H9 (cell line): ENCODE data around the gene SENP8. TPM values are rescaled to one million over a fixed set of nuclear protein-coding genes. Genes with fewer than 3 reads are reported as not detected.

Source experiments
- DNase-seq: peaks from one replicate; pipeline ENCODE4 v3.0.0-alpha.2; 2017
- H2AFZ ChIP-seq: one replicate; pipeline ENCODE4 v1.6.1; 2013; ENCODE audit warnings: mild to moderate bottlenecking, low read length, control low read depth, moderate library complexity
- H2AK5ac ChIP-seq: 2 replicates; pipeline ENCODE4 v1.6.1; 2013; ENCODE audit warnings: low read length, control low read depth, mixed read lengths; ENCODE audit not compliant: insufficient read length
- H2BK120ac ChIP-seq: one replicate; pipeline ENCODE4 v1.6.1; 2013; ENCODE audit warnings: low read depth, mild to moderate bottlenecking, low read length, control low read depth, inconsistent platforms; ENCODE audit not compliant: poor library complexity, severe bottlenecking
- H2BK12ac ChIP-seq: 2 replicates; pipeline ENCODE4 v1.6.1; 2013; ENCODE audit warnings: low read length, control low read depth, mixed read lengths, low read depth; ENCODE audit not compliant: insufficient read length
- H2BK15ac ChIP-seq: 2 replicates; pipeline ENCODE4 v1.6.1; 2013; ENCODE audit warnings: low read depth, low read length, control low read depth
- H2BK20ac ChIP-seq: one replicate; pipeline ENCODE4 v1.6.1; 2013; ENCODE audit warnings: low read depth, mild to moderate bottlenecking, low read length, control low read depth, inconsistent platforms; ENCODE audit not compliant: poor library complexity, severe bottlenecking
- H2BK5ac ChIP-seq: 2 replicates; pipeline ENCODE4 v1.6.1; 2013; ENCODE audit warnings: low read length, control low read depth, mixed read lengths; ENCODE audit not compliant: insufficient read length
- H3K14ac ChIP-seq: 2 replicates; pipeline ENCODE4 v1.6.1; 2013; ENCODE audit warnings: low read length, control low read depth; ENCODE audit not compliant: insufficient read depth
- H3K18ac ChIP-seq: 2 replicates; pipeline ENCODE4 v1.6.1; 2013; ENCODE audit warnings: low read depth, mild to moderate bottlenecking, mixed read lengths, low read length, control low read depth; ENCODE audit not compliant: insufficient read length
- H3K23ac ChIP-seq: 2 replicates; pipeline ENCODE4 v1.6.1; 2013; ENCODE audit warnings: low read length, control low read depth, mixed read lengths, low read depth; ENCODE audit not compliant: insufficient read length
- H3K23me2 ChIP-seq: 2 replicates; pipeline ENCODE4 v1.6.1; 2013; ENCODE audit warnings: low read depth, mild to moderate bottlenecking, mixed read lengths, low read length, control low read depth; ENCODE audit not compliant: insufficient read length, poor library complexity, severe bottlenecking
- H3K27ac ChIP-seq: 2 replicates; pipeline ENCODE4 v1.5.1; 2013; ENCODE audit warnings: low read length, control low read depth, mixed read lengths, low read depth; ENCODE audit not compliant: insufficient read length
- H3K27me3 ChIP-seq: 2 replicates; pipeline ENCODE4 v1.6.1; 2013; ENCODE audit warnings: low read length, control low read depth, inconsistent platforms; ENCODE audit not compliant: insufficient read depth
- H3K4ac ChIP-seq: 2 replicates; pipeline ENCODE4 v1.6.1; 2013; ENCODE audit warnings: low read depth, mild to moderate bottlenecking, control low read depth, inconsistent platforms, low read length, moderate library complexity
- H3K4me1 ChIP-seq: 2 replicates; pipeline ENCODE4 v1.6.1; 2013; ENCODE audit warnings: low read length, control low read depth, inconsistent platforms; ENCODE audit not compliant: insufficient read depth
- H3K4me2 ChIP-seq: 2 replicates; pipeline ENCODE4 v1.6.1; 2013; ENCODE audit warnings: low read length, control low read depth, mixed read lengths; ENCODE audit not compliant: insufficient read length, insufficient read depth
- H3K56ac ChIP-seq: 2 replicates; pipeline ENCODE4 v1.6.1; 2013; ENCODE audit warnings: low read depth, mild to moderate bottlenecking, mixed read lengths, low read length, control low read depth; ENCODE audit not compliant: insufficient read length
- H3K79me1 ChIP-seq: 2 replicates; pipeline ENCODE4 v1.6.1; 2013; ENCODE audit warnings: low read depth, mild to moderate bottlenecking, moderate library complexity, low read length, control low read depth, inconsistent platforms; ENCODE audit not compliant: insufficient read depth, poor library complexity, severe bottlenecking
- H3K79me2 ChIP-seq: 2 replicates; pipeline ENCODE4 v1.6.1; 2013; ENCODE audit warnings: low read length, control low read depth, inconsistent platforms; ENCODE audit not compliant: insufficient read depth
- H3K9ac ChIP-seq: 2 replicates; pipeline ENCODE4 v1.6.1; 2013; ENCODE audit warnings: low read length, control low read depth, mixed read lengths; ENCODE audit not compliant: insufficient read length; ENCODE audit errors: extremely low read depth
- H3K9me3 ChIP-seq: one replicate; pipeline ENCODE4 v1.6.1; 2013; ENCODE audit warnings: low read depth, low read length, inconsistent platforms; ENCODE audit not compliant: control insufficient read depth
- H3T11ph ChIP-seq: one replicate; pipeline ENCODE4 v1.6.1; 2013; ENCODE audit warnings: mild to moderate bottlenecking, low read length, control low read depth, inconsistent platforms
- H4K20me1 ChIP-seq: one replicate; pipeline ENCODE4 v1.6.1; 2013; ENCODE audit not compliant: control insufficient read depth, insufficient read length, insufficient read depth
- H4K5ac ChIP-seq: 2 replicates; pipeline ENCODE4 v1.6.1; 2013; ENCODE audit warnings: low read depth, mild to moderate bottlenecking, mixed read lengths, low read length, control low read depth; ENCODE audit not compliant: insufficient read length
- H4K8ac ChIP-seq: replicated peaks from 2 replicates; pipeline ENCODE4 v1.6.1; 2013; ENCODE audit warnings: low read length, control low read depth, mixed read lengths, low read depth; ENCODE audit not compliant: insufficient read length
- H4K91ac ChIP-seq: 2 replicates; pipeline ENCODE4 v1.6.1; 2013; ENCODE audit warnings: low read depth, mild to moderate bottlenecking, moderate library complexity, mixed read lengths, low read length, control low read depth; ENCODE audit not compliant: insufficient read length
- H3K27ac Mint-ChIP-seq, 3 experiments: 2 replicates in 2 of 3; 3 replicates in 1 of 3; pipeline ENCODE4 v1.8.0; 2020 to 2021; ENCODE audit warnings: mixed read lengths in 3 of 3, mild to moderate bottlenecking in 1 of 3, moderate library complexity in 1 of 3
- H3K27me3 Mint-ChIP-seq: 2 replicates; pipeline ENCODE4 v1.8.0; 2021; ENCODE audit warnings: low read depth, mild to moderate bottlenecking, moderate library complexity, mixed read lengths
- H3K36me3 Mint-ChIP-seq, 3 experiments: 2 replicates in 2 of 3; 3 replicates in 1 of 3; pipeline ENCODE4 v1.8.0; 2020 to 2021; ENCODE audit warnings: low read depth in 3 of 3, mixed read lengths in 3 of 3; ENCODE audit not compliant: insufficient read depth in 1 of 3
- H3K4me1 Mint-ChIP-seq, 2 experiments: 2 replicates each; pipeline ENCODE4 v1.8.0; 2020; ENCODE audit warnings: mixed read lengths in 2 of 2
- H3K4me3 Mint-ChIP-seq, 2 experiments: 2 replicates in 1 of 2; 3 replicates in 1 of 2; pipeline ENCODE4 v1.8.0; 2020 to 2021; ENCODE audit warnings: mild to moderate bottlenecking in 2 of 2, mixed read lengths in 2 of 2, moderate library complexity in 1 of 2
- H3K9me3 Mint-ChIP-seq, 2 experiments: 2 replicates in 1 of 2; 3 replicates in 1 of 2; pipeline ENCODE4 v1.8.0; 2020; ENCODE audit warnings: mild to moderate bottlenecking in 2 of 2, mixed read lengths in 2 of 2, moderate library complexity in 1 of 2
- WGBS: extraction: QIAGEN DNeasy Blood & Tissue Kit; methylation state at CpG from one replicate; pipeline ENCODE4 v1.1.7; 2013; ENCODE audit warnings: missing lambda C conversion rate, low lambda C conversion rate, mixed read lengths; ENCODE audit not compliant: insufficient read length; ENCODE audit errors: extremely low coverage; 5-methylcytosine and 5-hydroxymethylcytosine counted together
- total RNA-seq: library from RNA; stranded (reverse); gene quantifications from 2 replicates; pipeline ENCODE4 v1.2.1, GENCODE V29; 2021
- TF ChIP-seq, protein P1 (sequence below): fragments of 200-600 bp; sonication (generic); conservative IDR thresholded peaks from 3 replicates; pipeline ENCODE4 v1.8.0; 2021; ENCODE audit warnings: antibody characterized with exemption, mild to moderate bottlenecking

Gene SENP8
- total RNA-seq, 1 experiment from 2014 or later = 4.8 TPM

DNA sequence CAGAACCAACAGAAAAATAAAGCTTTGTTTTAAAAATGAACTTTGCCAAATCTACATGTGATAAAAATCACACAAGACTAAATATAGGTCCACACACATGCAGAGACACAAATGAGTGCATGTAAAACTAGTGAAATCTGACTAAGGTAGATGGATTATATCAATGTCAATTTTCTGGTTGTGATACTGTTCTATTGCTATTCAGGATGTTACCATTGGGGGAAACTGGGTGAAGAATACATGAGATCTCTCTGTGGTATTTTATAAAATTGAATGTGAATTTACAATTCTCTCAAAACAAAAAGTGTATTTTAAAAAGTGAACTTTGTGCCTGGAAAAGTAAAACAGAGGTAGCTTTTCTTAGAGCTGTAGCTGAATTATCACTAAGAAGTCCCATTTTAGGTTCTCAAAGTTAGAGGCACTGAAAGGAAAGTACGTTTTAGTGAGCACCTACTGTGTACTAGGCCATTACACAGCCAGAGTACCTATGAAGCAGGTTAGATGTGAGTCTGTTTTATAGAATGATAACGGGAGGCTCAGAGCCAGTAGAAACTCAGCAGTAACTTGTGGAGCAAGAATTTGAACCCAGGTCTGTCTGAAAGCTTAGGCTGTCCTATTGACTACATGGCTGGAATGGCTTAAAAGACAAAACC, 71.2 kb downstream of the SENP8 start:
- no peak overlapping the region for H2BK120ac ChIP-seq
- Mint-ChIP-seq H3K4me3 (no peak overlapping the region), H3K9me3 (no peaks in the 10 kb centered on the region), H3K36me3 (no peaks in the 10 kb centered on the region), H3K27ac (no peak overlapping the region), H3K27me3 (peaks cover 20% of the 10 kb centered on the region), H3K4me1 (peaks cover 11 to 12% of the 10 kb centered on the region in 2 experiments)
- H2BK15ac ChIP-seq = no peak overlapping the region
- TF ChIP-seq, protein P1, sequence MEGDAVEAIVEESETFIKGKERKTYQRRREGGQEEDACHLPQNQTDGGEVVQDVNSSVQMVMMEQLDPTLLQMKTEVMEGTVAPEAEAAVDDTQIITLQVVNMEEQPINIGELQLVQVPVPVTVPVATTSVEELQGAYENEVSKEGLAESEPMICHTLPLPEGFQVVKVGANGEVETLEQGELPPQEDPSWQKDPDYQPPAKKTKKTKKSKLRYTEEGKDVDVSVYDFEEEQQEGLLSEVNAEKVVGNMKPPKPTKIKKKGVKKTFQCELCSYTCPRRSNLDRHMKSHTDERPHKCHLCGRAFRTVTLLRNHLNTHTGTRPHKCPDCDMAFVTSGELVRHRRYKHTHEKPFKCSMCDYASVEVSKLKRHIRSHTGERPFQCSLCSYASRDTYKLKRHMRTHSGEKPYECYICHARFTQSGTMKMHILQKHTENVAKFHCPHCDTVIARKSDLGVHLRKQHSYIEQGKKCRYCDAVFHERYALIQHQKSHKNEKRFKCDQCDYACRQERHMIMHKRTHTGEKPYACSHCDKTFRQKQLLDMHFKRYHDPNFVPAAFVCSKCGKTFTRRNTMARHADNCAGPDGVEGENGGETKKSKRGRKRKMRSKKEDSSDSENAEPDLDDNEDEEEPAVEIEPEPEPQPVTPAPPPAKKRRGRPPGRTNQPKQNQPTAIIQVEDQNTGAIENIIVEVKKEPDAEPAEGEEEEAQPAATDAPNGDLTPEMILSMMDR = no peak
- H2AFZ ChIP-seq = no peak overlapping the region
- no peak overlapping the region for H2BK5ac ChIP-seq
- no peaks in the 10 kb centered on the region; the same call in 1 of the 2 replicates for H3K4me1 ChIP-seq
- no peak overlapping the region for H3K27ac ChIP-seq
- no peak overlapping the region for H2BK20ac ChIP-seq
- H3K56ac ChIP-seq = no peak overlapping the region
- H3K79me2 ChIP-seq = no peaks in the 10 kb centered on the region
- no peak for DNase-seq
- H3K27me3 ChIP-seq = no peaks in the 10 kb centered on the region
- no peaks in the 10 kb centered on the region for H3K23me2 ChIP-seq
- no peak overlapping the region for H3T11ph ChIP-seq
- no peak overlapping the region for H4K8ac ChIP-seq
- no peak overlapping the region for H4K91ac ChIP-seq
- no peak overlapping the region for H2AK5ac ChIP-seq
- H3K9ac ChIP-seq = no peak overlapping the region
- H3K18ac ChIP-seq = no peak overlapping the region
- no CpG with 5 or more reads among the region's 2 CpGs for WGBS
- no peak overlapping the region for H3K4me2 ChIP-seq
- H4K5ac ChIP-seq = no peak overlapping the region
- H3K9me3 ChIP-seq = no peaks in the 10 kb centered on the region
- H3K4ac ChIP-seq = no peak overlapping the region
- H3K23ac ChIP-seq = no peak overlapping the region
- H4K20me1 ChIP-seq = no peaks in the 10 kb centered on the region
- no peak overlapping the region for H3K14ac ChIP-seq
- H3K79me1 ChIP-seq = no peaks in the 10 kb centered on the region
- no peak overlapping the region for H2BK12ac ChIP-seq
